ENCODE measurements around the gene DNM2.

The DNM2 gene

DNA sequence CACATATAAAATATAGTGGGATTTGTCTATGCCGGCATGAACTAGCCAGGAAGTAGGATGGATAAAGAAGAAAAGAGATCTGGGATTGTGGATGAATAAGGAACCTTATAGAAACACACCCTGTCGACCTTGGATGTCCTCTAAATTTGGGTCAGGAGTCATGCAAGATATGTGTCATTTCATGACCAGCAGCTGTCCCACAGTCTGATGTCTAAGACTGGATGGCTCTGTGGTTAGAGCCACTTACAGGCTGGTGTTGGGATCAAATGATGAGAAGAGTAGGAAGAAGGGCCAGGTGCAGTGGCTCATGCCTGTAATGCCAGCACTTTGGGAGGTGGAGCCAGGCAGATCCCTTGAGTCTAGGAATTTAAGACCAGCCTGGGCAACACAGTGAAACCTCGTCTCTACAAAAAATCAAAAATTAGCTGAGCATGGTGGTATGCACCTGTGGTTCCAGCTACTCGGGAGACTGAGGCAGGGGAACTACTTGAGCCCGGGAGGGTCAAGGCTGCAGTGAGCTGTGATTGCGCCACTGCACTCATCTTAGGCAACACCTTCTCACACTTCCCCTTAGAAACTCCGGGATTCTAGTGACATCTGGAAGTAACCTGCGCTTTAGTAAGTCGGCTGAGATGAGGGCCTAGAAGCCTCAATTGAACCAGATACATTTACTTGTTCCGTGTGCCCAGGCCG is 87.3 kb downstream of the DNM2 start:
- no peak for DNase-seq (ENCODE audit: low read depth)
- TF ChIP-seq, protein P1, sequence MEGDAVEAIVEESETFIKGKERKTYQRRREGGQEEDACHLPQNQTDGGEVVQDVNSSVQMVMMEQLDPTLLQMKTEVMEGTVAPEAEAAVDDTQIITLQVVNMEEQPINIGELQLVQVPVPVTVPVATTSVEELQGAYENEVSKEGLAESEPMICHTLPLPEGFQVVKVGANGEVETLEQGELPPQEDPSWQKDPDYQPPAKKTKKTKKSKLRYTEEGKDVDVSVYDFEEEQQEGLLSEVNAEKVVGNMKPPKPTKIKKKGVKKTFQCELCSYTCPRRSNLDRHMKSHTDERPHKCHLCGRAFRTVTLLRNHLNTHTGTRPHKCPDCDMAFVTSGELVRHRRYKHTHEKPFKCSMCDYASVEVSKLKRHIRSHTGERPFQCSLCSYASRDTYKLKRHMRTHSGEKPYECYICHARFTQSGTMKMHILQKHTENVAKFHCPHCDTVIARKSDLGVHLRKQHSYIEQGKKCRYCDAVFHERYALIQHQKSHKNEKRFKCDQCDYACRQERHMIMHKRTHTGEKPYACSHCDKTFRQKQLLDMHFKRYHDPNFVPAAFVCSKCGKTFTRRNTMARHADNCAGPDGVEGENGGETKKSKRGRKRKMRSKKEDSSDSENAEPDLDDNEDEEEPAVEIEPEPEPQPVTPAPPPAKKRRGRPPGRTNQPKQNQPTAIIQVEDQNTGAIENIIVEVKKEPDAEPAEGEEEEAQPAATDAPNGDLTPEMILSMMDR (IDR thresholded peaks at IDR 0.05; ENCODE audit: control insufficient read depth, extremely low read depth, insufficient read depth) = no peak
- no peak overlapping the region for H3K4me3 ChIP-seq (ENCODE audit: low read depth, low read length)

GRCh38 chr19:10805758-10806247 is 87.9 kb downstream of the DNM2 start:
- DNase-seq (ENCODE audit: low read depth) = no peak
- TF ChIP-seq, protein P1 (IDR thresholded peaks at IDR 0.05; ENCODE audit: control insufficient read depth, extremely low read depth, insufficient read depth) = no peak
- no peak overlapping the region for H3K4me3 ChIP-seq (ENCODE audit: low read depth, low read length)

DNA sequence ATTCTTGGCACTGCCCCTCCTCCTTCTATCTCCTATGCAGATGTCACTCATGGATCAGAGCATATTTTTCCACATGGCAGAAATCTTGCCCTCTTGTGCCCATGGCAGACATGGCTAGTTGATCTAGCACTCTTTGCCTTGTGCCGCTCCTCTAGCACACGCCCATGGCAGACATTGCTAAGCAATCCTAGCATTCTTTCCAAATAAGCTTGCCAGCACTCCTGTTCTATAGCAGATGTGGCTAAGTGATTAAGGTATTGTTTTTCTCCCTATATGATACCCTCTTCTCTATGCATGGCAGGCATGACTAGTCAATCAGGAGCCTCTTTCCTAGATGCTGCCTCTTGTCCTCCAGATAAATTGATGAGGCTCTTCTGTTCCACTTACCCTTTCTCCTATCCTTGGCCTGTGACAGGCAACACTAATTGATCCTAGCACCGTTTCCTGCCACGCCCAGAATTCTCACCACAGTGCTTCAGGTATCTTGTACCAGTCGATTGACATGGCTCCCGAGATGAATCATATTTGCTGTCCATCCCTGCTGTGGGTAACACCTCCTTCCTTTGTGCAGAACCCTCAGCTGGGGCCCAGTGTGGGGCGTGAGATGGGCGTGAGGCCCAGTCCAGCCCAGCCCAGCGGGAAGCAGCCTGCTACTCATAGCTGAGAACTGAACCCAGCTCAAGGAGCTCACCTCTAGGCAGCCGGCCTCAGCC is 91.2 kb downstream of the DNM2 start:
- H3K4me3 ChIP-seq (ENCODE audit: low read depth, low read length) = no peak overlapping the region
- TF ChIP-seq, protein P1 (IDR thresholded peaks at IDR 0.05; ENCODE audit: control insufficient read depth, extremely low read depth, insufficient read depth) = no peak
- no peak for DNase-seq (ENCODE audit: low read depth)

DNA sequence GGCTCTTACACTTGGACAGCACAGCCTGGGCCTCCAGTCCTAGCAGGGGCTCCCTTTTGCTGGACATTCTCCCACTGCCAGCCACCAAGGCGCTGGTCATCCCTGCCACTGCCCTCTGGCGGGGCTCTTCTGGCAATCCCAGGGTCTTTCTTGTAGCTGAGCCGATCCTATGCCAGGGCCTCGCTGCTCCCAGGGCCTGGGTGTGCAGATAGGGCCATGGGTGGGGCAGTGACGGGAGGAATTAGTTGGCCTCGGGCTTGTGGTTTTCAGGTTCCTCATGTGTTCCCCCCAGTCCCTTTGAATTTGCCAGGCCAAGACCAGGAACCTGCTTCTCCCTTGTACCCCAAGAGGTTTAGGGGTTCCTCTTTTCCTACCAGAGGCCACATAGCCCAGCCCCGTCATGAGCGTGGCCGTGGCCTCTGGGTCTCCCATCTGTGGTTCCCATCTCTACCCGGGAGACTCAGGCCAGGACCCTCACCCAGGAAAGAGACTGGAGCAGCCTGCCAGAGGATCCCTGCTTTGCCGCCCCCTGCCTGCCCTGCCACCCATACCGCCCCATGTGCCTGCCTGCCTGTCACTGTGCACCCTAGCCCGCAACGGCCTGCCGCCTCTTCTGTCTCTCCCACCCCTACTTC is 91.9 kb downstream of the DNM2 start:
- TF ChIP-seq, protein P1 (IDR thresholded peaks at IDR 0.05; ENCODE audit: control insufficient read depth, extremely low read depth, insufficient read depth) = no peak
- no peak for DNase-seq (ENCODE audit: low read depth)
- no peak overlapping the region for H3K4me3 ChIP-seq (ENCODE audit: low read depth, low read length)

DNA sequence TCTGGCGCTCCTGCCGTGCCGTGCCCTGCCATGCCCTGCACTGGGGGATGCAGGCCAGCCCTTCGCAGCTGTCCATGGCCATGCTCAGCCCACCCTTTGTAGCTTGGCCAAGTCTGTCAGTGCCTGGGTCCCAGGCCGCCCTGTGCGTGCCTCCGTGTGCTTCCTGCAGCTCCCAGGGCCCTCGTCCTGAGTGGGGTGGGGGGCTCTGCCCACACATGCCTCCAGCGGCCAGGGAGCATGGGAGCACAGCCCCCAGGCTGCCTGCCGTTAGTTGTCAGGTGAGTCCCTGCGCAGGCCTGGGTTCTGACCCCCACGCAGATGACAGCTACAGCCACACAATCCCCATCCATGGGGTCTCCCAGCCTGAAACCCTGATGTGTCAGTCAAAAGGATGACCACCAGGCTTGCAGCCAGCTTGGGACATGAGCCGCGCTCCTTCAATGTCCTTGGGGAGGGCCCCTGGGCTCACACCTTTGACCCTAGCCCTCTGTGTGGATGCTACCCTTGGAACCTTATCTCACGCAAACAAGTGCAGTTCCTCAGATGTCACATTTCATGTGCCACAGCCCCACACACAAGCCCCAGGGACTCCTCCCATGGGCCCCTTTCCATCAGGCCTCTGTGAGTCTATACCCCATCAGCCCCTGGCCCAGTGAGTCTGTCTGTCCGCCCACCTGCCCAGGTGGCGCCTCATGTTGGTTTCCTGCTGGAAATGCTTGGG is 93.7 kb downstream of the DNM2 start:
- DNase-seq (ENCODE audit: low read depth) = no peak
- TF ChIP-seq, protein P1 (IDR thresholded peaks at IDR 0.05; ENCODE audit: control insufficient read depth, extremely low read depth, insufficient read depth) = no peak

DNA sequence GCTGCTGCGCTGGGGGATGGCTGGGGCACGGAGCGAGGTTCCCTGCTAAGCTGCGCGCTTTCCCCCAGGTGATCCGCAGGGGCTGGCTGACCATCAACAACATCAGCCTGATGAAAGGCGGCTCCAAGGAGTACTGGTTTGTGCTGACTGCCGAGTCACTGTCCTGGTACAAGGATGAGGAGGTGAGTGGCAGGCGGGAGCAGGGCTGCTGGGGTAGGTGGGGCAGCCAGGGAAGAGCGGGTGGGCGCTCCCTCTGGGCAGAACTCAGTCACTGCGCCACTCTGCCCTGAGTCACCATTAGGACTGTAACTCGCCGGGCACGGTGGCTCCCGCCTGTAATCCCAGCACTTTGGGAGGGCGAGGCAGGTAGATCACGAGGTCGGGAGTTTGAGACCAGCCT is 94.3 kb downstream of the DNM2 start:
- H3K4me3 ChIP-seq (ENCODE audit: low read depth, low read length) = no peak overlapping the region
- no peak for DNase-seq (ENCODE audit: low read depth)
- TF ChIP-seq, protein P1 (IDR thresholded peaks at IDR 0.05; ENCODE audit: control insufficient read depth, extremely low read depth, insufficient read depth) = no peak

More for the DNA sequence above, 93.7 kb downstream of the DNM2 start:
- no peak overlapping the region for H3K4me3 ChIP-seq (ENCODE audit: low read depth, low read length)
